ENCODE measurements around the gene CLIP1. TPM values are rescaled to one million over a fixed set of nuclear protein-coding genes. Genes with fewer than 3 reads are reported as not detected.

The CLIP1 gene
- total and polyA plus RNA-seq, 2 of the 8 experiments (the other 6 are each of a cell fraction or from before 2014, with no cell fraction given) = 19.0 to 27.6 TPM

- no peak overlapping the region for H3K27ac ChIP-seq (ENCODE audit: low read depth, low read length)
- H4K91ac ChIP-seq (replicated peaks; ENCODE audit: insufficient read length, low read length) = no peak overlapping the region
- H2BK20ac ChIP-seq (ENCODE audit: low read length) = no peak overlapping the region
- 95% methylated on average over 12 of the region's 12 CpGs; no CpG with 5 or more reads in 1 of the 2 experiments for WGBS, 2 experiments (ENCODE audit: extremely low coverage in 1 of 2, insufficient coverage in 1 of 2, insufficient read length in 1 of 2, insufficient replicate concordance in 2 of 2, low coverage in 1 of 2, low lambda C conversion rate in 2 of 2, missing lambda C conversion rate in 1 of 2)
- ChIA-PET POLR2A (ENCODE audit: partially characterized antibody) (interaction anchor here (1.2 kb wide), 1 partner anchor 54 kb away, joined by 5 read pairs; no protein-coding TSS in a partner anchor), CTCF (ENCODE audit: partially characterized antibody) (interaction anchor here (1.0 to 1.3 kb wide), 2 partner anchors 54 to 63 kb away, joined by 3 to 4 read pairs; no protein-coding TSS in a partner anchor)
- H3K23ac ChIP-seq (ENCODE audit: insufficient read length) = no peak overlapping the region
- no peaks in the 10 kb centered on the region for H3K9me3 ChIP-seq (ENCODE audit: insufficient read depth in 2 of 2, low read depth in 1 of 2, low read length in 1 of 2)
- no peaks in the 10 kb centered on the region for H3K4me1 ChIP-seq (replicated peaks in 1 of 4; ENCODE audit: control insufficient read depth in 3 of 4, insufficient read depth in 4 of 4, low read length in 3 of 4)
- no peaks in the 10 kb centered on the region for H3K79me1 ChIP-seq (ENCODE audit: low read depth, low read length)
- peak overlapping the region; percentile 51; the same call in 1 of the 2 replicates for H2AFZ ChIP-seq (ENCODE audit: low read length)
- no peak overlapping the region for H2BK12ac ChIP-seq (ENCODE audit: low read depth, low read length)
- no peak for TF ChIP-seq MAFK (IDR thresholded peaks at IDR 0.05; ENCODE audit: low read depth, low read length)
- no peak for TF ChIP-seq TCF12 (IDR thresholded peaks at IDR 0.05; ENCODE audit: low read depth, low read length)
- TF ChIP-seq KDM4A (IDR thresholded peaks at IDR 0.05; ENCODE audit: low read depth, low read length, severe bottlenecking) = no peak
- TF ChIP-seq E2F6 (IDR thresholded peaks at IDR 0.05) = no peak
- no peak for TF ChIP-seq ATF3 (IDR thresholded peaks at IDR 0.05; ENCODE audit: insufficient read depth, low read depth, low read length)
- no peak overlapping the region for H3K14ac ChIP-seq (ENCODE audit: insufficient read length)
- DNase-seq (ENCODE audit: low read depth in 1 of 2, low spot score in 2 of 2) (no peak), FAIRE-seq (no peak)
- no peaks in the 10 kb centered on the region for H3K23me2 ChIP-seq (ENCODE audit: low read depth, low read length)
- no peak overlapping the region for H3K9ac ChIP-seq (replicated peaks in 1 of 4; ENCODE audit: extremely low read depth in 1 of 4, low read depth in 3 of 4, low read length in 3 of 4)
- H4K8ac ChIP-seq (ENCODE audit: extremely low read depth, insufficient read depth, low read length) = no peak overlapping the region
- H3K56ac ChIP-seq (replicated peaks; ENCODE audit: insufficient read length, low read depth, low read length) = no peak overlapping the region
- H2BK5ac ChIP-seq (ENCODE audit: low read depth, low read length) = no peak overlapping the region
- no peaks in the 10 kb centered on the region for H4K20me1 ChIP-seq (replicated peaks in 1 of 2; ENCODE audit: control insufficient read depth in 1 of 2, insufficient read depth in 2 of 2, low read length in 2 of 2)
- H3K4me3 ChIP-seq (ENCODE audit: extremely low read depth in 1 of 4, insufficient read depth in 2 of 4, low read depth in 3 of 4, low read length in 4 of 4) = no peak overlapping the region
- no peak overlapping the region for H3K4me2 ChIP-seq (ENCODE audit: insufficient read depth in 1 of 2, low read depth in 2 of 2, low read length in 2 of 2)
- no peaks in the 10 kb centered on the region for H3K27me3 ChIP-seq (replicated peaks in 1 of 4; ENCODE audit: control insufficient read depth in 3 of 4, extremely low read depth in 1 of 4, insufficient read depth in 3 of 4, low read length in 3 of 4)
- H3K79me2 ChIP-seq (ENCODE audit: control insufficient read depth in 1 of 2, insufficient read depth in 2 of 2, low read length in 2 of 2) = no peaks in the 10 kb centered on the region
- H4K5ac ChIP-seq (ENCODE audit: insufficient read length, low read depth, low read length) = no peak overlapping the region
- H2BK15ac ChIP-seq (ENCODE audit: low read length) = no peak overlapping the region
- H2BK120ac ChIP-seq (replicated peaks; ENCODE audit: low read depth, low read length) = no peak overlapping the region
- H3K4ac ChIP-seq (replicated peaks; ENCODE audit: insufficient read length, low read depth, low read length) = no peak overlapping the region
- H3K18ac ChIP-seq (ENCODE audit: extremely low read depth, low read length) = no peak overlapping the region
- H2AK5ac ChIP-seq (ENCODE audit: low read depth, low read length) = no peak overlapping the region
- H3K36me3 ChIP-seq (ENCODE audit: control insufficient read depth in 2 of 4, insufficient read depth in 4 of 4, low read length in 3 of 4) = no peaks in the 10 kb centered on the region
These were observed 31.8 kb upstream of the CLIP1 start for GRCh38 chr12:122454250-122454721.

All from H1 (cell line).